NCI-H187 treated with DMSO at 0.1 percent for 48 hours (cell line): ENCODE measurements around the gene ZCWPW1.
"Not testable (repeated sequence)": the region's sequence is repeated elsewhere in the genome, so short reads cannot be mapped to it uniquely, and the experiment has no call there.

Source experiments
- DNase-seq: peaks from one replicate; lab custom pipeline; 2025; lab: John Stamatoyannopoulos, UW

ZCWPW1 gene

GRCh38 chr7:100353685-100354330 is 74.7 kb downstream of the ZCWPW1 start:
- no peak for DNase-seq

- DNase-seq: no peak
Observed at GRCh38 chr7:100352984-100353684, 75.4 kb downstream of the ZCWPW1 start.

DNA sequence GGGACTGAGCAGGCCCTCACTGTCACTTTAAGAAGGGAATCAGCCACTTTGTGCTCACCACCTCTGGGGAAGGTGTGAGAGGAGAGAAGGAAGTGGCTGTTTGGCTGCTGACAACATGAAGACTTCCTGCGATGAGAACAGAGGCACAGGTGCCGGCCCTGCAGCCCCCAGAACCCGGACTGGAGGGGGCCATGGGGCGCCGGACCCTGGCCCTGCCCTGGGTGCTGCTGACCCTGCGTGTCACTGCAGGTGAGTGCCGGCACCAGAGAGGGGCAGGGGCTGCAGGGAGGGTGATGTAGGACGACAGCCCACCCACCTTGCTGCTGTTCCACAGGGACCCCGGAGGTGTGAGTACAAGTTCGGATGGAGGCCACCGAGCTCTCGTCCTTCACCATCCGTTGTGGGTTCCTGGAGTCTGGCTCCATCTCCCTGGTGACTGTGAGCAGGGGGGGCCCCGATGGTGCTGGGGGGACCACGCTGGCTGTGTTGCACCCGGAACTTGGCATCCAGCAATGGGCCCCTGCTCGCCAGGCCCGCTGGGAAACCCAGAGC is 76.2 kb downstream of the ZCWPW1 start:
- not testable (repeated sequence) for DNase-seq

GRCh38 chr7:100351657-100352058 is 76.8 kb downstream of the ZCWPW1 start:
- no peak for DNase-seq
